HL-60 (cell line): ENCODE measurements around the gene NAA80.

ENCODE experiments used
- DNase-seq, 2 experiments: peaks; one replicate each; pipeline ENCODE4 v3.0.0-alpha.2; 2010 to 2020; ENCODE audit warnings: low read depth in 1 of 2, low spot score in 1 of 2
- H3K27ac ChIP-seq: fragments of 250-450 bp; sonication (Bioruptor Pico); replicated peaks from 2 replicates; pipeline ENCODE4 v1.5.1; 2020; ENCODE audit warnings: mild to moderate bottlenecking, moderate library complexity
- H3K27me3 ChIP-seq: fragments of 250-450 bp; sonication (Bioruptor Pico); 2 replicates; pipeline ENCODE4 v1.5.1; 2021; ENCODE audit warnings: mild to moderate bottlenecking, moderate library complexity; ENCODE audit not compliant: insufficient read depth, poor library complexity, severe bottlenecking
- H3K4me3 ChIP-seq: replicated peaks from 2 replicates; pipeline ENCODE4 v1.5.1; 2011; ENCODE audit warnings: mild to moderate bottlenecking, control low read depth, low read length; ENCODE audit not compliant: insufficient read depth
- GABPA ChIP-seq: IDR thresholded peaks from 2 replicates; pipeline ENCODE4 v1.6.1; 2012; ENCODE audit warnings: low read depth
- POLR2AphosphoS5 ChIP-seq: IDR thresholded peaks from 2 replicates; pipeline ENCODE4 v1.6.1; 2012; ENCODE audit warnings: low read depth
- SPI1 ChIP-seq: IDR thresholded peaks from 2 replicates; pipeline ENCODE4 v1.6.1; 2012; ENCODE audit warnings: low read depth, mild to moderate bottlenecking, borderline replicate concordance
- TF ChIP-seq, protein P1 (sequence below): IDR thresholded peaks from one replicate; pipeline ENCODE4 v1.5.1; 2011; ENCODE audit warnings: low read length, control low read depth, inconsistent platforms; ENCODE audit not compliant: insufficient read depth
- TF ChIP-seq, protein P2 (sequence below): IDR thresholded peaks from 2 replicates; pipeline ENCODE4 v1.6.1; 2012; ENCODE audit warnings: low read depth; ENCODE audit not compliant: insufficient replicate concordance

Gene NAA80

DNA sequence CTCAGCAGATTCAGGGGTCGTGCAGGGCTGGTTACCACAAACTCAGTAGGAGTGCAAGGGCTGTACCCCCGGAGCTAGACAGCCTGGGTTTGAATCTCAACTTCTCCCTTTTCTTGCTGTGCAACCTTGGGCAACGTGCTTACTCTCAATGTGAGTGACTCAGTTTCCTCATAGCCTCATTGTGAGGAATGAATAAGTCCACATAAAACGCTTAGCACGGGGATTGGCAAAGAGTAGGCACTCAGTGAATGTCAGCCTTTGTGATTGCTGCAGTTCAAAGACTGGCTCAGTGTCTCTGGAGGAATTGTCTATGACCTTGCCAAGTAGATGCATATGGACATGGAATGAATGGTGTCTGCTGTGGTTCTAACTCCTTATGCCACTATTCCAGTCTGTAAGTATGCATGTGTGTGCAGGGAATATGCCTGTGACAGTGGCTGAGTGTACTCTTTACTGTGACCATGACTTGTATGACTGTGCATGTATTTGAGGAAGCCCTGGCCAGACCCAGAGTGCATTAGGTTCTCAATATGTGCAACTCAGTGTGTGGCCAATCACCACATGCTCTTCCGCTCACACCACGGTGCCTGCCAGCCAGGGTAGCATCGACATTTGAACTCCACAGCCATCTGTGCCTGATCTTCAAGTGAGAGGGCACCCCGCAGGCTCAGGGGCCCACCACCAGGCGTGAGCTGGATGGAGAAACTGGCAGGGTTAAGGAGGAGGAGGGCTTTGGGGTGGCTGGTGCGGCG is 900 bp upstream of the NAA80 start:
- TF ChIP-seq, protein P1, sequence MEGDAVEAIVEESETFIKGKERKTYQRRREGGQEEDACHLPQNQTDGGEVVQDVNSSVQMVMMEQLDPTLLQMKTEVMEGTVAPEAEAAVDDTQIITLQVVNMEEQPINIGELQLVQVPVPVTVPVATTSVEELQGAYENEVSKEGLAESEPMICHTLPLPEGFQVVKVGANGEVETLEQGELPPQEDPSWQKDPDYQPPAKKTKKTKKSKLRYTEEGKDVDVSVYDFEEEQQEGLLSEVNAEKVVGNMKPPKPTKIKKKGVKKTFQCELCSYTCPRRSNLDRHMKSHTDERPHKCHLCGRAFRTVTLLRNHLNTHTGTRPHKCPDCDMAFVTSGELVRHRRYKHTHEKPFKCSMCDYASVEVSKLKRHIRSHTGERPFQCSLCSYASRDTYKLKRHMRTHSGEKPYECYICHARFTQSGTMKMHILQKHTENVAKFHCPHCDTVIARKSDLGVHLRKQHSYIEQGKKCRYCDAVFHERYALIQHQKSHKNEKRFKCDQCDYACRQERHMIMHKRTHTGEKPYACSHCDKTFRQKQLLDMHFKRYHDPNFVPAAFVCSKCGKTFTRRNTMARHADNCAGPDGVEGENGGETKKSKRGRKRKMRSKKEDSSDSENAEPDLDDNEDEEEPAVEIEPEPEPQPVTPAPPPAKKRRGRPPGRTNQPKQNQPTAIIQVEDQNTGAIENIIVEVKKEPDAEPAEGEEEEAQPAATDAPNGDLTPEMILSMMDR: no peak
- TF ChIP-seq POLR2AphosphoS5 (peak; percentile 92), SPI1 (peak; percentile 80; the same call in 1 of the 2 replicates), GABPA (no peak)
- TF ChIP-seq, protein P2, sequence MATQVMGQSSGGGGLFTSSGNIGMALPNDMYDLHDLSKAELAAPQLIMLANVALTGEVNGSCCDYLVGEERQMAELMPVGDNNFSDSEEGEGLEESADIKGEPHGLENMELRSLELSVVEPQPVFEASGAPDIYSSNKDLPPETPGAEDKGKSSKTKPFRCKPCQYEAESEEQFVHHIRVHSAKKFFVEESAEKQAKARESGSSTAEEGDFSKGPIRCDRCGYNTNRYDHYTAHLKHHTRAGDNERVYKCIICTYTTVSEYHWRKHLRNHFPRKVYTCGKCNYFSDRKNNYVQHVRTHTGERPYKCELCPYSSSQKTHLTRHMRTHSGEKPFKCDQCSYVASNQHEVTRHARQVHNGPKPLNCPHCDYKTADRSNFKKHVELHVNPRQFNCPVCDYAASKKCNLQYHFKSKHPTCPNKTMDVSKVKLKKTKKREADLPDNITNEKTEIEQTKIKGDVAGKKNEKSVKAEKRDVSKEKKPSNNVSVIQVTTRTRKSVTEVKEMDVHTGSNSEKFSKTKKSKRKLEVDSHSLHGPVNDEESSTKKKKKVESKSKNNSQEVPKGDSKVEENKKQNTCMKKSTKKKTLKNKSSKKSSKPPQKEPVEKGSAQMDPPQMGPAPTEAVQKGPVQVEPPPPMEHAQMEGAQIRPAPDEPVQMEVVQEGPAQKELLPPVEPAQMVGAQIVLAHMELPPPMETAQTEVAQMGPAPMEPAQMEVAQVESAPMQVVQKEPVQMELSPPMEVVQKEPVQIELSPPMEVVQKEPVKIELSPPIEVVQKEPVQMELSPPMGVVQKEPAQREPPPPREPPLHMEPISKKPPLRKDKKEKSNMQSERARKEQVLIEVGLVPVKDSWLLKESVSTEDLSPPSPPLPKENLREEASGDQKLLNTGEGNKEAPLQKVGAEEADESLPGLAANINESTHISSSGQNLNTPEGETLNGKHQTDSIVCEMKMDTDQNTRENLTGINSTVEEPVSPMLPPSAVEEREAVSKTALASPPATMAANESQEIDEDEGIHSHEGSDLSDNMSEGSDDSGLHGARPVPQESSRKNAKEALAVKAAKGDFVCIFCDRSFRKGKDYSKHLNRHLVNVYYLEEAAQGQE: no peak
- H3K4me3 ChIP-seq: peak overlapping the region; percentile 29
- no peaks in the 10 kb centered on the region for H3K27me3 ChIP-seq
- peak overlapping the region; percentile 89 for H3K27ac ChIP-seq
- DNase-seq: peak; percentile 74 to 89

- DNase-seq: no peak
- Histone ChIP-seq H3K4me3 (peak overlapping the region; percentile 29), H3K27me3 (no peaks in the 10 kb centered on the region), H3K27ac (peak overlapping the region; percentile 89)
- TF ChIP-seq POLR2AphosphoS5 (no peak), GABPA (no peak), SPI1 (no peak)
- TF ChIP-seq, protein P2: no peak
- TF ChIP-seq, protein P1: no peak
Measured at GRCh38 chr3:50299638-50299928, 378 bp upstream of the NAA80 start.

- peak overlapping the region; percentile 87 for H3K27ac ChIP-seq
- H3K27me3 ChIP-seq: no peaks in the 10 kb centered on the region
- H3K4me3 ChIP-seq: peak overlapping the region; percentile 69
- peak in 1 of 2 experiments; percentile 65 for DNase-seq
- TF ChIP-seq GABPA (no peak), SPI1 (no peak)
Measured at GRCh38 chr3:50297896-50298725, 1.1 kb downstream of the NAA80 start.

- no peak for DNase-seq
- Histone ChIP-seq H3K27ac (peak overlapping the region; percentile 87), H3K27me3 (no peaks in the 10 kb centered on the region), H3K4me3 (no peak overlapping the region)
- TF ChIP-seq, protein P1: no peak
Measured at GRCh38 chr3:50297384-50297775, 1.8 kb downstream of the NAA80 start.
